OCI-LY1 (cell line): Measurements from ENCODE around the gene C2CD2L.

Experiments used
- H2AFZ ChIP-seq: fragments of 200-600 bp; sonication (generic), shearing (Covaris generic); 2 replicates; pipeline ENCODE4 v1.6.0; 2014; ENCODE audit warnings: antibody characterized with exemption, mild to moderate bottlenecking, low read length
- H3F3A ChIP-seq: fragments of 200-600 bp; sonication (generic), shearing (Covaris generic); 2 replicates; pipeline ENCODE4 v1.6.0; 2014; ENCODE audit warnings: mild to moderate bottlenecking, antibody characterized with exemption, low read length, moderate library complexity; ENCODE audit not compliant: insufficient read depth
- H3K27ac ChIP-seq: fragments of 200-600 bp; sonication (generic); 2 replicates; pipeline ENCODE4 v1.5.1; 2014; ENCODE audit warnings: low read length, mixed run types, mild to moderate bottlenecking, low read depth; ENCODE audit not compliant: poor library complexity, severe bottlenecking
- H3K27me3 ChIP-seq: fragments of 200-600 bp; sonication (generic); 2 replicates; pipeline ENCODE4 v1.6.0; 2014; ENCODE audit warnings: antibody characterized with exemption, mild to moderate bottlenecking, low read length, moderate library complexity; ENCODE audit not compliant: insufficient read depth
- H3K36me3 ChIP-seq: fragments of 200-600 bp; sonication (generic); 2 replicates; pipeline ENCODE4 v1.6.1; 2014; ENCODE audit warnings: mild to moderate bottlenecking, antibody characterized with exemption, low read length, moderate library complexity, mixed read lengths; ENCODE audit not compliant: insufficient read depth
- H3K4me1 ChIP-seq: fragments of 200-600 bp; sonication (generic); 2 replicates; pipeline ENCODE4 v1.5.1; 2014; ENCODE audit warnings: mild to moderate bottlenecking, low read length, moderate library complexity; ENCODE audit not compliant: insufficient read depth, severe bottlenecking
- H3K4me2 ChIP-seq: fragments of 200-600 bp; sonication (generic), shearing (Covaris generic); 2 replicates; pipeline ENCODE4 v1.6.1; 2014; ENCODE audit warnings: low read length
- H3K4me3 ChIP-seq: fragments of 200-600 bp; sonication (generic); 2 replicates; pipeline ENCODE4 v1.5.1; 2014; ENCODE audit warnings: low read length, low read depth, mild to moderate bottlenecking, mixed read lengths; ENCODE audit not compliant: poor library complexity, severe bottlenecking
- H3K79me2 ChIP-seq: fragments of 200-600 bp; shearing (Covaris generic); 2 replicates; pipeline ENCODE4 v1.6.1; 2016; ENCODE audit warnings: mixed run types, low read length, mixed read lengths; ENCODE audit not compliant: insufficient read depth
- H3K9ac ChIP-seq: fragments of 200-600 bp; sonication (generic), shearing (Covaris generic); 2 replicates; pipeline ENCODE4 v1.6.1; 2014; ENCODE audit warnings: mild to moderate bottlenecking, low read length, mixed read lengths
- H3K9me2 ChIP-seq: fragments of 200-600 bp; sonication (generic), shearing (Covaris generic); 2 replicates; pipeline ENCODE4 v1.6.1; 2014; ENCODE audit warnings: low read depth, mild to moderate bottlenecking, low read length, mixed read lengths
- H3K9me3 ChIP-seq: fragments of 200-600 bp; shearing (Covaris generic); 2 replicates; pipeline ENCODE4 v1.6.1; 2014; ENCODE audit warnings: low read length, mixed read lengths
- H4K20me1 ChIP-seq: fragments of 200-600 bp; sonication (generic), shearing (Covaris generic); 2 replicates; pipeline ENCODE4 v1.6.0; 2016; ENCODE audit warnings: mild to moderate bottlenecking, low read length; ENCODE audit not compliant: insufficient read depth
- EZH2 ChIP-seq: fragments of 200-600 bp; sonication (generic), shearing (Covaris generic); IDR thresholded peaks from 2 replicates; pipeline ENCODE4 v1.8.0; 2017; ENCODE audit warnings: borderline replicate concordance, mixed run types, mild to moderate bottlenecking, antibody characterized with exemption, low read length, moderate library complexity, mixed read lengths
- TF ChIP-seq, protein P1 (sequence below): fragments of 200-600 bp; sonication (generic), shearing (Covaris generic); IDR thresholded peaks from 2 replicates; pipeline ENCODE4 v1.5.1; 2017; ENCODE audit warnings: mild to moderate bottlenecking, antibody characterized with exemption, low read length, moderate library complexity, mixed read lengths

The C2CD2L gene

DNA sequence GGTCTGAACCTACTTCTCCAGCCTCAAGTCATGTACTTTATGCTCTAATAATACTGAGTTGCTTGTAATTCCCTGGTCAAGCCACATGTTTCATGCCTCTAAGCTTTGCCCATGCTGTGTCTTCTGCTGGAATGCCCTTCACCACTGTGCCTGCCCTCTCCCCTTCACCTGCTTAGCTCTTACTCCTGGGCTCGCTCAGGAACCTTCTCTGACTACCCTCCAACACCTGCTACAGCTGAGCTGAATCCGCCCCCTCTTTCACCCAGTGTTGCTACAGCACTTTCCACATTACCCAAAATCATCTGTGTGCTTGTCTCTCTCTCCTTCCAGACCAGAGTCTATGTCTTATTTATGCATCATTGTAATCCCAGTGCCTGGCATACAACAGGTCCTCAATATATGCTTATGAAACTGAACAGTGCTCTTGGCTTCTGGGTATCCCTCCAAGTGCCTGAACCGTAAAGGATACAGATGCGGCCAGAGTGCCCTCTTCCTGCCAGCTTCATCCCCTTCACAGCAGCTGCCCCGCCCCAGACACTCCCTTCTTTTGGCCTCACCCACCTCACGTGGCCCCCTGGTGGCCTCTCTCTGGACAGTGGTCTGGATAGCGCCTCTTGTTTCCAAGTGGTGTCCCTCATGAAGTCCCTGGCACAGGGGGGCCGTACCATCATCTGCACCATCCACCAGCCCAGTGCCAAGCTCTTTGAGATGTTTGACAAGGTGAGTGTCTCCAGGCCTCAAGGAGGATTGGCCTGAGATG lies 48.8 kb downstream of the C2CD2L start:
- H3K79me2 ChIP-seq: no peaks in the 10 kb centered on the region
- no peaks in the 10 kb centered on the region for H4K20me1 ChIP-seq
- no peak overlapping the region for H3K4me2 ChIP-seq
- no peaks in the 10 kb centered on the region for H3F3A ChIP-seq
- no peak overlapping the region for H2AFZ ChIP-seq
- H3K4me1 ChIP-seq: no peaks in the 10 kb centered on the region
- H3K27me3 ChIP-seq: no peaks in the 10 kb centered on the region
- no peaks in the 10 kb centered on the region for H3K9me3 ChIP-seq
- H3K36me3 ChIP-seq: no peaks in the 10 kb centered on the region
- no peaks in the 10 kb centered on the region for H3K9me2 ChIP-seq
- no peak for TF ChIP-seq EZH2
- TF ChIP-seq, protein P1, sequence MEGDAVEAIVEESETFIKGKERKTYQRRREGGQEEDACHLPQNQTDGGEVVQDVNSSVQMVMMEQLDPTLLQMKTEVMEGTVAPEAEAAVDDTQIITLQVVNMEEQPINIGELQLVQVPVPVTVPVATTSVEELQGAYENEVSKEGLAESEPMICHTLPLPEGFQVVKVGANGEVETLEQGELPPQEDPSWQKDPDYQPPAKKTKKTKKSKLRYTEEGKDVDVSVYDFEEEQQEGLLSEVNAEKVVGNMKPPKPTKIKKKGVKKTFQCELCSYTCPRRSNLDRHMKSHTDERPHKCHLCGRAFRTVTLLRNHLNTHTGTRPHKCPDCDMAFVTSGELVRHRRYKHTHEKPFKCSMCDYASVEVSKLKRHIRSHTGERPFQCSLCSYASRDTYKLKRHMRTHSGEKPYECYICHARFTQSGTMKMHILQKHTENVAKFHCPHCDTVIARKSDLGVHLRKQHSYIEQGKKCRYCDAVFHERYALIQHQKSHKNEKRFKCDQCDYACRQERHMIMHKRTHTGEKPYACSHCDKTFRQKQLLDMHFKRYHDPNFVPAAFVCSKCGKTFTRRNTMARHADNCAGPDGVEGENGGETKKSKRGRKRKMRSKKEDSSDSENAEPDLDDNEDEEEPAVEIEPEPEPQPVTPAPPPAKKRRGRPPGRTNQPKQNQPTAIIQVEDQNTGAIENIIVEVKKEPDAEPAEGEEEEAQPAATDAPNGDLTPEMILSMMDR: peak; percentile 24; the same call in 1 of the 2 replicates
- H3K27ac ChIP-seq: no peak overlapping the region
- no peak overlapping the region for H3K4me3 ChIP-seq
- no peak overlapping the region for H3K9ac ChIP-seq

DNA sequence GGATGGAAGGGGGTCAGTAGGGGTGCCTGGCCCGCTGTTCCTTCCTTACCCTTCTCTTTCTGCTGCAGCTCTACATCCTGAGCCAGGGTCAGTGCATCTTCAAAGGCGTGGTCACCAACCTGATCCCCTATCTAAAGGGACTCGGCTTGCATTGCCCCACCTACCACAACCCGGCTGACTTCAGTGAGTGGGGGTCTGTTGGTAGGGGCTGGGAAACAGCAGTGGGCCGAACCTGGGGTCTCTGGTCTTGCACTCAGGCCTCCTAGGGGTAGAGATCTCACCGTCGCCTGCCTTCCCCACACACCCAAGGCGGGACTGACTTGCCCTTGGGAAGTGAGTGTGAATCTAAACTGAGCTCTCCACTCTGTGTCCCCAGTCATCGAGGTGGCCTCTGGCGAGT lies 49.4 kb downstream of the C2CD2L start:
- no peaks in the 10 kb centered on the region for H3K9me3 ChIP-seq
- H2AFZ ChIP-seq: no peak overlapping the region
- H3K4me2 ChIP-seq: no peak overlapping the region
- H3K27ac ChIP-seq: no peak overlapping the region
- H3K4me1 ChIP-seq: no peaks in the 10 kb centered on the region
- no peak for TF ChIP-seq EZH2
- TF ChIP-seq, protein P1: no peak
- H3K36me3 ChIP-seq: no peaks in the 10 kb centered on the region
- no peaks in the 10 kb centered on the region for H3K9me2 ChIP-seq
- H3K79me2 ChIP-seq: no peaks in the 10 kb centered on the region
- H3K9ac ChIP-seq: no peak overlapping the region
- H3F3A ChIP-seq: no peaks in the 10 kb centered on the region
- no peak overlapping the region for H3K4me3 ChIP-seq
- H3K27me3 ChIP-seq: no peaks in the 10 kb centered on the region
- H4K20me1 ChIP-seq: no peaks in the 10 kb centered on the region

DNA sequence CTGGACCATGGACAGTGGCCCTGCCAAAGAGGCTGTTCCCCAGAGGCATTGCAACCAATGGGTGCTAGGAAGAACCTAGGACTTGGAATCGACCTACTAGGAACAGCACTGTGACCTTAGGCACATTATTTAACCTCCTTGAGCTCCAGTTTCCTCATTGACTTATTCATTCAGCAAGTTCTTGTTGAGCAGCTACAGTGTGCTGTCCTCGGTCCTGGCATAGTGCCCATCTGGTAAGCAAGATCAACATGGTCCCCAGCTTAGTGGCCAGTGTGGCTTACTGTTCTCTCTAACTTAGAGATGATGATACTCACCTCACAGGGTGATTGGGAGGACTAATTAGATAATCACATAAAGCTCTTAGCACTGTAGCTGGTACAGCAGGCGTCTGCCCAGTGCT lies 49.9 kb downstream of the C2CD2L start:
- Histone ChIP-seq H3F3A (no peaks in the 10 kb centered on the region), H3K27me3 (no peaks in the 10 kb centered on the region), H3K9ac (no peak overlapping the region), H3K36me3 (no peaks in the 10 kb centered on the region), H2AFZ (no peak overlapping the region), H4K20me1 (no peaks in the 10 kb centered on the region), H3K79me2 (no peaks in the 10 kb centered on the region), H3K4me1 (no peaks in the 10 kb centered on the region), H3K9me2 (no peaks in the 10 kb centered on the region), H3K27ac (no peak overlapping the region), H3K4me2 (no peak overlapping the region), H3K4me3 (no peak overlapping the region), H3K9me3 (no peaks in the 10 kb centered on the region)
- TF ChIP-seq, protein P1: no peak
- TF ChIP-seq EZH2: no peak
